Hepatocyte (in vitro differentiated cells): ENCODE data around the gene LCP1. TPM values are rescaled to one million over a fixed set of nuclear protein-coding genes. Genes with fewer than 3 reads are reported as not detected.

Experiments used
- DNase-seq: peaks from one replicate; pipeline ENCODE4 v3.0.0-alpha.2; 2016; ENCODE audit warnings: low spot score
- H2AFZ ChIP-seq: fragments of 200-600 bp; sonication (generic); 2 replicates; pipeline ENCODE4 v1.6.0; 2016; ENCODE audit warnings: antibody characterized with exemption, mild to moderate bottlenecking
- H3K27ac ChIP-seq: fragments of 200-600 bp; sonication (generic); 2 replicates; pipeline ENCODE4 v1.5.1; 2016; ENCODE audit warnings: mild to moderate bottlenecking
- H3K27me3 ChIP-seq: fragments of 200-600 bp; sonication (generic); 2 replicates; pipeline ENCODE4 v1.6.1; 2016
- H3K36me3 ChIP-seq: fragments of 200-600 bp; sonication (generic); replicated peaks from 2 replicates; pipeline ENCODE4 v1.5.1; 2016; ENCODE audit warnings: low read depth; ENCODE audit not compliant: insufficient read depth
- H3K4me1 ChIP-seq: fragments of 200-600 bp; sonication (generic); 2 replicates; pipeline ENCODE4 v1.5.1; 2016; ENCODE audit warnings: mild to moderate bottlenecking, moderate library complexity; ENCODE audit not compliant: insufficient read depth
- H3K4me2 ChIP-seq: fragments of 200-600 bp; sonication (generic); 2 replicates; pipeline ENCODE4 v1.6.0; 2016
- H3K4me3 ChIP-seq: fragments of 200-600 bp; sonication (generic); 2 replicates; pipeline ENCODE4 v1.5.1; 2016; ENCODE audit warnings: mild to moderate bottlenecking
- H3K79me2 ChIP-seq: fragments of 200-600 bp; sonication (generic); 2 replicates; pipeline ENCODE4 v1.6.0; 2017; ENCODE audit warnings: mild to moderate bottlenecking
- H3K9me2 ChIP-seq: fragments of 200-600 bp; sonication (generic); replicated peaks from 2 replicates; pipeline ENCODE4 v1.6.0; 2017; ENCODE audit warnings: mild to moderate bottlenecking; ENCODE audit not compliant: insufficient read depth
- H3K9me3 ChIP-seq: fragments of 200-600 bp; sonication (generic); 2 replicates; pipeline ENCODE4 v1.5.1; 2016; ENCODE audit warnings: low read depth, mild to moderate bottlenecking
- H4K20me1 ChIP-seq: fragments of 200-600 bp; sonication (generic); 2 replicates; pipeline ENCODE4 v1.6.0; 2016; ENCODE audit warnings: mild to moderate bottlenecking; ENCODE audit not compliant: insufficient read depth, poor library complexity, severe bottlenecking
- EZH2 ChIP-seq: fragments of 200-600 bp; sonication (generic); IDR thresholded peaks from 2 replicates; pipeline ENCODE4 v1.6.1; 2016; ENCODE audit warnings: antibody characterized with exemption, mild to moderate bottlenecking, borderline replicate concordance
- EZH2phosphoT487 ChIP-seq: fragments of 200-600 bp; sonication (generic); IDR thresholded peaks from one replicate; pipeline ENCODE4 v1.6.1; 2018; ENCODE audit warnings: antibody characterized with exemption, mild to moderate bottlenecking, low read depth, moderate library complexity; ENCODE audit not compliant: unreplicated experiment, severe bottlenecking
- WGBS: methylation state at CpG from one replicate; pipeline ENCODE4 v1.1.6; 2016; ENCODE audit warnings: low lambda C conversion rate; ENCODE audit errors: missing lambda C conversion rate; 5-methylcytosine and 5-hydroxymethylcytosine counted together
- polyA plus RNA-seq: library from polyadenylated mRNA; unstranded; fragments of >200 nt; fragmentation: Nextera tagmentation; extraction: Ambion mirVana; gene quantifications from 2 replicates; pipeline ENCODE4 v1.2.1, GENCODE V29; 2016
- total RNA-seq: library from RNA; depleted of rRNA; stranded (reverse); fragments of >200 nt; gene quantifications from 2 replicates; pipeline ENCODE4 v1.2.3, GENCODE V29; 2014
- TF ChIP-seq, protein P1 (sequence below): fragments of 200-600 bp; sonication (generic); IDR thresholded peaks from 2 replicates; pipeline ENCODE4 v1.5.1; 2016; ENCODE audit warnings: antibody characterized with exemption, mild to moderate bottlenecking; ENCODE audit not compliant: poor library complexity

LCP1 gene
- total and polyA plus RNA-seq, 2 experiments from 2014 or later: 18.9 to 30.6 TPM

DNA sequence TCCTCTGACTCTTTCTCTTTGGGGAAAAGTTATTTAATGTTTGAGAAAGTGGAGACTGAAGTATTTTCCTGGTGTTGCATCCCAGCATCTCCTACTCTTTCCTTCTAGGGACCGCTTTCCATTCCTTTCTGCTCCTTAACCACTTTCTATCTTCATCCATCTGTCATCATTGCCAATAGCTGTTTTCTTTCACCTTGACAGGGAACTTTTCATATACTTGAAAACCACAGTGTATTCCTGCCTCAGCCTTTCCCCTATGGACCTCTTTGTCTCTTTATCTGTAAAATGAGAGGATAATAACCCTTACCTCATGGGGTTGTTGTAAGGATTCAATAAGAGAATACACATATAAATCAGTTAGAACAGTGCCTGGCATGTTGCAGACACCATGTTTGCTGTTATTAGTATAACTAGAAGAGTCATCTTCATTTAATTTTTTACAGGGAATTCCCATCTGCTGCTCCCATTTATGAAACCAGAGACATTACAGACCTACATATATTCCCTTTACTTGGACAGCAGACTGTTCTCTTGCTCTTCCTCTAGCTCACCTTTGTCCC, 31.8 kb downstream of the LCP1 start:
- TF ChIP-seq EZH2phosphoT487 (no peak), EZH2 (no peak)
- TF ChIP-seq, protein P1, sequence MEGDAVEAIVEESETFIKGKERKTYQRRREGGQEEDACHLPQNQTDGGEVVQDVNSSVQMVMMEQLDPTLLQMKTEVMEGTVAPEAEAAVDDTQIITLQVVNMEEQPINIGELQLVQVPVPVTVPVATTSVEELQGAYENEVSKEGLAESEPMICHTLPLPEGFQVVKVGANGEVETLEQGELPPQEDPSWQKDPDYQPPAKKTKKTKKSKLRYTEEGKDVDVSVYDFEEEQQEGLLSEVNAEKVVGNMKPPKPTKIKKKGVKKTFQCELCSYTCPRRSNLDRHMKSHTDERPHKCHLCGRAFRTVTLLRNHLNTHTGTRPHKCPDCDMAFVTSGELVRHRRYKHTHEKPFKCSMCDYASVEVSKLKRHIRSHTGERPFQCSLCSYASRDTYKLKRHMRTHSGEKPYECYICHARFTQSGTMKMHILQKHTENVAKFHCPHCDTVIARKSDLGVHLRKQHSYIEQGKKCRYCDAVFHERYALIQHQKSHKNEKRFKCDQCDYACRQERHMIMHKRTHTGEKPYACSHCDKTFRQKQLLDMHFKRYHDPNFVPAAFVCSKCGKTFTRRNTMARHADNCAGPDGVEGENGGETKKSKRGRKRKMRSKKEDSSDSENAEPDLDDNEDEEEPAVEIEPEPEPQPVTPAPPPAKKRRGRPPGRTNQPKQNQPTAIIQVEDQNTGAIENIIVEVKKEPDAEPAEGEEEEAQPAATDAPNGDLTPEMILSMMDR: no peak
- no peaks in the 10 kb centered on the region for H3K27me3 ChIP-seq
- H3K4me2 ChIP-seq: no peak overlapping the region
- H3K79me2 ChIP-seq: no peaks in the 10 kb centered on the region
- no peaks in the 10 kb centered on the region for H3K4me1 ChIP-seq
- H3K9me2 ChIP-seq: no peaks in the 10 kb centered on the region
- H3K27ac ChIP-seq: no peak overlapping the region
- H2AFZ ChIP-seq: no peak overlapping the region
- WGBS: 81% methylated on average over 1 of the region's 1 CpG
- H3K9me3 ChIP-seq: no peaks in the 10 kb centered on the region
- H3K4me3 ChIP-seq: no peak overlapping the region
- H4K20me1 ChIP-seq: no peaks in the 10 kb centered on the region
- no peak for DNase-seq
- no peaks in the 10 kb centered on the region for H3K36me3 ChIP-seq

DNA sequence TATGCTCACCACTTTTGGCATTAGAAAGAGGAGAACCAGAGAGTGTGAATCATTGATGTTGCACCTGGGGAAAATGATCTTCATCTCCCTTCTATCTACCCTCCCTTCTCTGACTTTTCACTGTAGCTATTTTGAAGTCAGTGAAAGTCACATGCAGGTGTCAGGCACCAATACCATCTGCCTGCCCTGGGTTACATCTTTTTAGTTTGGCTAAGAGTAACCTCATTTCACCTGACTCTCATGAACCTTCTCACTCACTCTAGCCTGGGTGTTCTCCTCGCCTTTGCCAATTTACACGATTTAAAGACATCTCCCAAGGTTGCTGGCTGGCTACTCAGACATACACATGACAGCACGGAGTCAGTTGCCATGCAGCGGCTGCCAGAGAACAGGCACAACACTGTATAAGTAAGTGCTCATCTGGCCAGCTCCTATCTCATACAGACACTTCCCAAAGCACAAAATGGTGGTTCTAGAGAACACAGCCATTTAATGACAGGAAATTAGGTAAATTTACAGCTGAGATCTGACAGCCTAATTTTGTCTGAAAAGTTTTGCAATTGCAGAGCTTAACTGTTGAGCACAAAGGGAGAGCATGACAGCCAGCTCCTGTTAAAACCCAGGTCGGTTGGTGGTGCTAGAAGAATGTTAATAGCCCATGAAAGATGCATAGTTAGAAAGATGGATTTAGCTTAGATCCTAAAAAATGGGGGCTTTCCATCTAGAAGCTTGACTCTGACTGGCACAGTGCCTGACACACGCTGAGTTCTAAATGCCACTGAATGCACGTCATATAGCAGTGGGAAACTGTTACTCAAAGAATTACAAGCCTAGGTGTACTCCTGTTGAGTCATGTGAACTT, 32.5 kb downstream of the LCP1 start:
- no peak for TF ChIP-seq EZH2phosphoT487
- TF ChIP-seq, protein P1: no peak
- TF ChIP-seq EZH2: no peak
- Histone ChIP-seq H4K20me1 (no peaks in the 10 kb centered on the region), H3K9me3 (no peaks in the 10 kb centered on the region), H3K27me3 (no peaks in the 10 kb centered on the region), H3K79me2 (no peaks in the 10 kb centered on the region), H3K9me2 (no peaks in the 10 kb centered on the region), H3K36me3 (no peaks in the 10 kb centered on the region), H3K27ac (no peak overlapping the region), H3K4me1 (peaks cover 7% of the 10 kb centered on the region), H3K4me2 (no peak overlapping the region), H2AFZ (no peak overlapping the region), H3K4me3 (no peak overlapping the region)
- 66% methylated on average over 7 of the region's 7 CpGs for WGBS
- no peak for DNase-seq

DNA sequence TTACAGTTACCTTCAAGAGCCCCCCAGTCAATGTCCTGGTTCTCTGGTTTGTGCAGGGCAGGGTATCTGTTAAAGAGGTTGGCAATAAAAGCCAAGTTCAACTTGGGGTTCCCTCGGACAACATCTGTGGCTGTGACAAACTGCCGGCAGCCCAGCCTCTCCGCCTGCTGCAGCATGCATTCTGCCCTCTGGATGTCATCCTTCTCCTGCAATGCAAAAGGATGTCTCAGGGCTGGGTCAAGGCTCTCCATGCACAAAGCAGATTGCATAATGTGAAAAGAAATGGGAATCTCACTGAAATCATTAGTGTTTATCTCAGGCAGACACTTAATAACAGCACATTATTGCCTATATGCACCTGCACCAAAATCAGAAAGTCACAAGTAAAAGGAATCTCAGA, 35.1 kb downstream of the LCP1 start:
- peaks cover 17% of the 10 kb centered on the region for H3K4me1 ChIP-seq
- H3K4me2 ChIP-seq: no peak overlapping the region

More for the DNA sequence above, 35.1 kb downstream of the LCP1 start:
- no peaks in the 10 kb centered on the region for H3K9me2 ChIP-seq
- TF ChIP-seq EZH2phosphoT487: no peak
- TF ChIP-seq EZH2: no peak
- TF ChIP-seq, protein P1: peak; percentile 52
- no peak overlapping the region for H3K4me3 ChIP-seq
- H3K27ac ChIP-seq: no peak overlapping the region
- peak; percentile 52 for DNase-seq
- 24% methylated on average over 3 of the region's 3 CpGs for WGBS
- H3K36me3 ChIP-seq: no peaks in the 10 kb centered on the region
- no peaks in the 10 kb centered on the region for H3K27me3 ChIP-seq
- no peak overlapping the region for H2AFZ ChIP-seq
- H3K79me2 ChIP-seq: no peaks in the 10 kb centered on the region
- no peaks in the 10 kb centered on the region for H4K20me1 ChIP-seq
- H3K9me3 ChIP-seq: no peaks in the 10 kb centered on the region
